ENCODE data around the gene RNF223. TPM values are rescaled to one million over a fixed set of nuclear protein-coding genes. Genes with fewer than 3 reads are reported as not detected.

RNF223 gene
- total RNA-seq, 2 experiments from 2014 or later: not detected

Other genes starting within 250 kb of the RNF223 start
- gene SAMD11, start 150.4 kb downstream of the RNF223 start, total RNA-seq: under 1 TPM in 1 of 2 experiments, not detected in 1; 0.61 TPM
- gene NOC2L, start 115.0 kb downstream of the RNF223 start, total RNA-seq: 100 to 1,000 TPM in 1 of 2 experiments, 10 to 100 TPM in 1; 68.9 to 103 TPM
- 10 to 100 TPM; 30.7 to 32.4 TPM for gene KLHL17, start 113.7 kb downstream of the RNF223 start, total RNA-seq
- gene PLEKHN1, start 107.8 kb downstream of the RNF223 start, total RNA-seq: 1 to 10 TPM; 3.3 to 3.9 TPM
- not detected for gene PERM1, start 92.2 kb downstream of the RNF223 start, total RNA-seq
- 1 to 10 TPM in 1 of 2 experiments, under 1 TPM in 1; 0.61 to 1.6 TPM for gene HES4, start 74.2 kb downstream of the RNF223 start, total RNA-seq
- gene ISG15, start 60.8 kb downstream of the RNF223 start, total RNA-seq: 100 to 1,000 TPM; 432 to 986 TPM
- 10 to 100 TPM; 29.3 to 32.8 TPM for gene AGRN, start 54.2 kb downstream of the RNF223 start, total RNA-seq
- 10 to 100 TPM; 22.9 to 23.6 TPM for gene C1orf159, start 41.8 kb upstream of the RNF223 start, total RNA-seq
- gene TTLL10, start 99.6 kb upstream of the RNF223 start, total RNA-seq: not detected
- 100 to 1,000 TPM in 1 of 2 experiments, 10 to 100 TPM in 1; 28.1 to 156 TPM for gene TNFRSF18, start 132.3 kb upstream of the RNF223 start, total RNA-seq
- 10 to 100 TPM in 1 of 2 experiments, 1 to 10 TPM in 1; 8.1 to 72.4 TPM for gene TNFRSF4, start 139.8 kb upstream of the RNF223 start, total RNA-seq
- gene SDF4, start 157.7 kb upstream of the RNF223 start, total RNA-seq: 100 to 1,000 TPM; 109 to 144 TPM
- 10 to 100 TPM; 17.6 to 25.5 TPM for gene B3GALT6, start 157.9 kb upstream of the RNF223 start, total RNA-seq
- gene C1QTNF12, start 172.4 kb upstream of the RNF223 start, total RNA-seq: 1 to 10 TPM; 2.0 to 2.6 TPM
- gene UBE2J2, start 199.5 kb upstream of the RNF223 start, total RNA-seq: 10 to 100 TPM; 71.3 to 83.3 TPM
- gene SCNN1D, start 206.1 kb upstream of the RNF223 start, total RNA-seq: 1 to 10 TPM; 4.7 to 5.0 TPM
- 10 to 100 TPM; 71.7 to 99.9 TPM for gene ACAP3, start 233.6 kb upstream of the RNF223 start, total RNA-seq
- gene PUSL1, start 234.3 kb upstream of the RNF223 start, total RNA-seq: 10 to 100 TPM; 26.3 to 27.2 TPM